Frontal cortex (tissue), 4 donors: ENCODE results near the gene RPS16. TPM values are rescaled to one million over a fixed set of nuclear protein-coding genes. Genes with fewer than 3 reads are reported as not detected.

ENCODE experiments used
- DNase-seq, 2 donors: peaks; one replicate each; pipeline ENCODE4 v3.0.0; 2012; ENCODE audit warnings: low spot score in 2 of 2
- FAIRE-seq: peaks from 2 replicates; lab custom pipeline; 2012; peaks lifted over from hg19 to GRCh38; lab: Jason Lieb, UNC
- total RNA-seq: library from RNA; depleted of rRNA; stranded (reverse); fragments of >200 nt; gene quantifications from one replicate; pipeline ENCODE4 v1.2.3, GENCODE V29; 2014
- donor health status: control.
- donor health status: control.
- donor health status: control.

The RPS16 gene
- total RNA-seq, 1 donor from 2014 or later = 59.1 TPM

DNA sequence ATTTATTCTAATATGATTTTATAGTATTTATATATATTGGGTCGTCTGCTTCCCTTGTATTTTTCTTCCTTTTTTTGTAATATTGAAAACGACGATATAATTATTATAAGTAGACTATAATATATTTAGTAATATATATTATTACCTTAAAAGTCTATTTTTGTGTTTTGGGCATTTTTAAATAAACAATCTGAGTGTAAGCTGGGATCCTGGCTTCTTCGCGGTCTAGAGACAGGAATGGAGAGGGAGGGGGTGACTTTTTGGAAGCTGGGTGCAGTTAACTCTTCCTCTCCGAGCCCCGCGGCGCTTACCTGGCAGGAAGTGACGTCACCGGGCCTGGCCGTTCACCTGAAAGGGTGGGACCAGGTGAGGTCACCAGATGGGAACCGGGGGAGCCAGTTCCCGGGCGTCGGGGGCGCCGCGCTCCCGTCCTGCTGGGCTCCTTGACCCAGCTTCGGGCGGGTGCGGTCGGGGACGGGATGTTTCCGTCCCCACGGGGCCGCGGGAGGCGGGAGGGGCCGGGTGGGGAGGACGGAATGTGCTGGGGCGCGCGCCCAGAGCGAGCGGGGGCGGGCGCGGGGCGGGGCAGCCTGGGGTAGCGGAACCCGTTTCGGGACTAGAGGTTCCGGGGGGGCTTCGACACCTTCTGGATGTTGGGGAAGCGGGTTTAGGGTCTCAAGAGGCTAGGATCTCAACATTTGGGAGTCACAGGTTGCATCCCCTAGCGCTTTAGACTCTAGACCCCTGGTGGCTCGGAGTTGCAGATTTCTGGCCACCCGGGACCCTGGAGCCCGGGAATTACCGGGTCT lies 26.3 kb downstream of the RPS16 start:
- DNase-seq (peak; percentile 73 to 74), FAIRE-seq (no peak)

DNA sequence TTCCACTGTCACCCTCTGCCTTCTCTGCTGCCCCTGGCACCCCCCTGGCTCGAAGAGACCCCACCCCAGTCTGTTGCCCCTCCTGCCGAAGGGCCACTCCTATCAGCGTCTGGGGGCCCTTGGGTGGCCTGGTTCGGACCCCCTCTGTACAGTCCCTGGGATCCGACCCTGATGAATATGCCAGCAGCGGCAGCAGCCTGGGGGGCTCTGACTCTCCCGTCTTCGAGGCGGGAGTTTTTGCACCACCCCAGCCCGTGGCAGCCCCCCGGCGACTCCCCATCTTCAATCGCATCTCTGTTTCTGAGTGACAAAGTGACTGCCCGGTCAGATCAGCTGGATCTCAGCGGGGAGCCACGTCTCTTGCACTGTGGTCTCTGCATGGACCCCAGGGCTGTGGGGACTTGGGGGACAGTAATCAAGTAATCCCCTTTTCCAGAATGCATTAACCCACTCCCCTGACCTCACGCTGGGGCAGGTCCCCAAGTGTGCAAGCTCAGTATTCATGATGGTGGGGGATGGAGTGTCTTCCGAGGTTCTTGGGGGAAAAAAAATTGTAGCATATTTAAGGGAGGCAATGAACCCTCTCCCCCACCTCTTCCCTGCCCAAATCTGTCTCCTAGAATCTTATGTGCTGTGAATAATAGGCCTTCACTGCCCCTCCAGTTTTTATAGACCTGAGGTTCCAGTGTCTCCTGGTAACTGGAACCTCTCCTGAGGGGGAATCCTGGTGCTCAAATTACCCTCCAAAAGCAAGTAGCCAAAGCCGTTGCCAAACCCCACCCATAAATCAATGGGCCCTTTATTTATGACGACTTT lies 27.1 kb downstream of the RPS16 start:
- FAIRE-seq (no peak), DNase-seq (no peak)

DNA sequence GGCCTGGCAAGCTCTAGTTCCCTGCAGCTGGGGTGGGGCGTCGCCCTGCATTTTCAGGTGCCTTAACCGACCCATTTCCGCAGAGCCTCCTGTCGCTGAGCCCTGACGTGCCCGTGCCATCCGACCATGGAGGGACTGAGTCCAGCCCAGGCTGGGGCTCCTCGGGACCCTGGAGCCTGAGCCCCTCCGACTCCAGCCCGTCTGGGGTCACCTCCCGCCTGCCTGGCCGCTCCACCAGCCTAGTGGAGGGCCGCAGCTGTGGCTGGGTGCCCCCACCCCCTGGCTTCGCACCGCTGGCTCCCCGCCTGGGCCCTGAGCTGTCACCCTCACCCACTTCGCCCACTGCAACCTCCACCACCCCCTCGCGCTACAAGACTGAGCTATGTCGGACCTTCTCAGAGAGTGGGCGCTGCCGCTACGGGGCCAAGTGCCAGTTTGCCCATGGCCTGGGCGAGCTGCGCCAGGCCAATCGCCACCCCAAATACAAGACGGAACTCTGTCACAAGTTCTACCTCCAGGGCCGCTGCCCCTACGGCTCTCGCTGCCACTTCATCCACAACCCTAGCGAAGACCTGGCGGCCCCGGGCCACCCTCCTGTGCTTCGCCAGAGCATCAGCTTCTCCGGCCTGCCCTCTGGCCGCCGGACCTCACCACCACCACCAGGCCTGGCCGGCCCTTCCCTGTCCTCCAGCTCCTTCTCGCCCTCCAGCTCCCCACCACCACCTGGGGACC lies 27.9 kb downstream of the RPS16 start:
- FAIRE-seq (no peak), DNase-seq (no peak)

DNA sequence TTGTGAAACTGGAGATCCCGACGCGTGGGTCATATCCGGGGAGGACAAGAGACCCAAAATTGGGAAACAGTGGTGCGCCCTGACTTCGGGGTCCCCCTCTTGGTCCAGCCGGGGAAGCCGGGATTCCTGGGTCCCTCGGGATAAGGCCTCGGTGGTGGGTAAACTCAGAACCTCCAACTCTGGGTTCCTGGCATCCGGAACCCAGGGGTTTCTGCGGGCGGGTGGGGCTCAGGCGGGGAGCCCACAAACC lies 28.4 kb downstream of the RPS16 start:
- FAIRE-seq (no peak), DNase-seq (no peak)

DNA sequence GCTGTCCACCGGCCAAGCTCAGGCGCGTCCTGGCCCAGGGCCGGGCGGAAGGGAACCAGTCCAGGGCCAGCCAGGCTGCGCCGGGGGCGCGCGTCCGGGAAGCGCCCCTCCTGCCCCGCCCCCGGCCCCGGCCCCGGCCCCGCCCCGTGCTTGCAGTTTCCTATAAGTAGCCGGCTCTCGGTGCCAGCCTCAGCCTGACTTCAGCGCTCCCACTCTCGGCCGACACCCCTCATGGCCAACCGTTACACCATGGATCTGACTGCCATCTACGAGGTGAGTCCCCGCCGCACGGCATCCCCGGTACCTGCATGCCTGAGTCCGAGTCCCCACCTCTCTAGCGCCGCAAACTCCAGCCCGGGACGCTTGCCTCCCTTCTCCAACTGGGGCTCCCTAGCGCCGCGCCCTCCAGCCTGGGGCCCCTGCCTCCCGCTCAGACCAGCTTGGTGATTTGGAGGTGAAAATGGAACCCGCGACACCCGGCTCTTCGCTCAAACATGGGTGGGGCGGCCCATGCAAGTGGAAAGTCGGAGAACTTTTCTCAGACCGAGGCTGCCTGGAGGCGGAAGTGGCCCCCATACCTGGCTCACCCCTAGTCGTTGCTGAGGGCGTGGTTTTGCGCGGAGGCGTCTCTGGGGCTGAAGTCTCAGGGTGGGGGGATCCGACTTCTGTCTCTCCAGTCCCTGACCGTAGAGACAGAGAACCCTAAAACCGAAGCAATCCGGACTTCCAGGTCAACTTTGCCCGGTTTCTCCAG lies 28.9 kb downstream of the RPS16 start, which contains the start of gene ZFP36:
Gene ZFP36 (plus strand): TSS at position 192 of the 754 bp plus-strand sequence. CDS start 58 bp downstream, at position 250.
- peak; percentile 82 to 87 for DNase-seq
- FAIRE-seq = no peak

GRCh38 chr19:39405958-39406655 lies 29.6 kb downstream of the RPS16 start:
- FAIRE-seq = no peak

GRCh38 chr19:39405261-39405957 lies 30.3 kb downstream of the RPS16 start:
- FAIRE-seq (no peak), DNase-seq (no peak)

More at GRCh38 chr19:39405958-39406655, 29.6 kb downstream of the RPS16 start:
- no peak for DNase-seq

- FAIRE-seq = no peak
- DNase-seq = peak; percentile 75 to 84
Measured at GRCh38 chr19:39403331-39404312, 32.1 kb downstream of the RPS16 start.

DNA sequence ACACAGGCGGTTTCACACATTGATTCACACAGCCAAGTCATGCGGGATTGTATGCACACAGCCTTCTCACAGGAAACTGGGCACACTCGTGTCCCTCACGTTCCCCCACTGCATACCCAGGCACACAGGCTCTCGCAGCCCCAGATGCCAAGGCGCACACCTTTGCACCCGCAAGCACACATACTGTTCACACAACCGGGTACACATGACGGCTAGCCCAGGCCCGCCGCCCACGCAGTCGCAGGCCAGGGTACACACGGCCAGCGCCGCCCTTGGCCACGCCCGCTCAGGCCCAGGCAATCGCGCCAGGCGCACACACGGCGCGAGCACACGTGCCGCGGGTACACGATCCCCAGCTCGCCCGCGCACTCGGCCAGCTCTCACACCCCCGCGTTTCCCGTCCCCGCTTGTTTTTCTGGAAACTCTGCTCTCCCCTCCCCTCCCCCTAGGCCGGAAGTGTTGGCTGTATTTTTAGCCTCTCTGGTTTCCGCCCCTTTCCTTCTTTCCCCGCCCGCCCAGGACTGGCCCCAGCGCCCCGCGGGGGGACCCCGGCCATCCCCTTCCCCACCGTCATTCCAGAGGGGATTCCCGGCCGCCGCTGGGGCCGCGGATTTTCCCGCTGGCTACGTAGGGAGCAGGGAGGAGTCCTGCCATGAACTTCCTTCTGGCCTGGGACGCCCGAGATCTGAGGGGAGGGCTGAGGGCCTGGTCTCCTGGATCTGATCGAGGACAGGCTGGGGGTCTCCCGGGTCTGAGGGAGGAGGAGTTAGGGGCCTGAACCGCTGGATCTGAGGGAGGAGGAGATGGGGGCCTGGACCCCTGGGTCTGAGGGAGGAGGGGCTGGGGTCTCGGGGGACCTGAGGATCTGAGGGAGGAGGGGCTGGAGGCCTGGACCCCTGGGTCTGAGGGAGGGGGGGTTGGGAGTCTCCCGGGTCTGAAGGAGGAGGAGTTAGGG lies 33.1 kb downstream of the RPS16 start:
- FAIRE-seq = no peak
- peak; percentile 67 to 84 for DNase-seq

- FAIRE-seq (no peak), DNase-seq (no peak)
Measured at GRCh38 chr19:39401549-39402345, 34.0 kb downstream of the RPS16 start.

GRCh38 chr19:39401070-39401548 lies 34.6 kb downstream of the RPS16 start:
- DNase-seq (no peak), FAIRE-seq (no peak)

DNA sequence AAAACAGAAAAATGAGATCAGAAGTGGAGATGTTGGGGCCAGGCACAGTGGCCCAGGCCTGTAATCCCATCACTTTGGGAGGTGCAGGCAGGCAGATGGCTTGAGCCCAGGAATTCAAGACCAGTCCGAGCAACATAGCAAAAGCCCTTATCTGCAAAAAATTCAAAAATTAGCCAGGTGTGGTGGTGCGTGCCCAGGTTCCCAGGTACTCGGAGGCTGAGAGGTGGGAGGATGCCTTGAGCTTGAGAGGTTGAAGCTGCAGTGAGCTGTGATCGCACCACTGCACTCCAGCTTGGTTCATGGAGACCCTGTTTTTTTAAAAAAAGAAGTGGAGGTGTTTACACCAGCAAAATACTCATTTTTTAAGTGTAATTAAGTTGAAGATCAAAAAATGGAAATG lies 35.7 kb downstream of the RPS16 start:
- FAIRE-seq = no peak

DNA sequence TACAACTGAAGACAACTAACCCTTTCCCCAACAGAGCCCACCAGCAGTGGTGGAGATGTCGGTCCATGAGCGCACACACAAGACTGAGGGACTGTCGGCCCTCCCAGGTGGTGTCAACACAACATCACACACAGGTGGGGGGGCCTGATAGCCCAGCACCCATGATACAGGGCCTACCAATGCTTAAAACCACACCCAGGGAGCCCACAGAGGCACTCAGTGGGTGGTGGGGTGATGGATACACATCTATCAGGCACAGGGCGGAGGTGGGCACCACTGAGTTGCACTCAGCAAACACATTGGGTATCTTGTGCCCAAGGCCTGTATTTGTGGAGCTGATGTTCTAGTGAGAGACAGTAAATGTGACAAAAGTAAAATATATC lies 36.1 kb downstream of the RPS16 start:
- no peak for DNase-seq
- FAIRE-seq = no peak

More for the DNA sequence above, 35.7 kb downstream of the RPS16 start:
- DNase-seq = no peak

GRCh38 chr19:39398297-39398864 lies 37.4 kb downstream of the RPS16 start:
- FAIRE-seq = no peak
- DNase-seq = no peak
